Fibroblast of skin of right quadriceps (primary cell): ENCODE results near the gene ACAP1.
"Not testable (repeated sequence)": the region's sequence is repeated elsewhere in the genome, so short reads cannot be mapped to it uniquely, and the experiment has no call there.

Source experiments
- DNase-seq: peaks from one replicate; pipeline ENCODE4 v3.0.0-alpha.2; 2013

ACAP1 gene

DNA sequence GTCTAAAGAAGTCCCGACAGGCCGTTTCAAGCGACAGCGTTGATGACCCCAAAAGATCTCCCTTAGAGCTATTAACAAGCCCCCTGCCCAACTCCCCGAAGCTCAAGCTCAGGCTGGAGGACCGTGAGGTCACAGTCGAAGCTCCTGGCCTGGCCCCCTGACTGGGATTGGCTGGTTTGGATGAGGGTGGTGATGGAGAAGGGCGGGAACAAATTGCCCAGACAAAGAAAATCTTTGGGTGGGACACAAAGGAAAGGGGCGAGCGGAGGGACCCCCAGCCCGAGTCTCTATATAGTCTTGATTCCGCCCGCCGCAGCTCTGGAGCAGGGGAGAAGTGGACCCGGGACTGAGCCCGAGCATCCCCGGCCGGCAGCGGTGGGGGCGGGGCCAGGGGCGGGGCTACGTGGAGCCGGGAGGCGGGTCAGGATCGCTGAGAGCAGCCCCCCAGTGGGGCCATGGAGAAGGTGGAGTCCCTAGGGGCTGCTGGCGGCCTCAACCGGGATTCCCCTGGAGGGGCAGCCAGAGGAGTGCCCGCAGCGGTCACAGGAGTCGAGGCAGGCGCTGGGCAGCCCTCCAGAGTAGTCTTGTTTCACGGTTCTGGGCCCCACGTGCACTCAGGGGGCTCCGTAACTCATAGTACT, 6.2 kb upstream of the ACAP1 start:
- peak; percentile 80 for DNase-seq

- no peak for DNase-seq
These were observed 5.7 kb upstream of the ACAP1 start for GRCh38 chr17:7330638-7331015.

GRCh38 chr17:7332111-7332510, 4.2 kb upstream of the ACAP1 start:
- no peak for DNase-seq

- not testable (repeated sequence) for DNase-seq
These were observed 3.7 kb upstream of the ACAP1 start for GRCh38 chr17:7332600-7333069.

- no peak for DNase-seq
These were observed 1.3 kb upstream of the ACAP1 start for GRCh38 chr17:7334938-7335538.

DNA sequence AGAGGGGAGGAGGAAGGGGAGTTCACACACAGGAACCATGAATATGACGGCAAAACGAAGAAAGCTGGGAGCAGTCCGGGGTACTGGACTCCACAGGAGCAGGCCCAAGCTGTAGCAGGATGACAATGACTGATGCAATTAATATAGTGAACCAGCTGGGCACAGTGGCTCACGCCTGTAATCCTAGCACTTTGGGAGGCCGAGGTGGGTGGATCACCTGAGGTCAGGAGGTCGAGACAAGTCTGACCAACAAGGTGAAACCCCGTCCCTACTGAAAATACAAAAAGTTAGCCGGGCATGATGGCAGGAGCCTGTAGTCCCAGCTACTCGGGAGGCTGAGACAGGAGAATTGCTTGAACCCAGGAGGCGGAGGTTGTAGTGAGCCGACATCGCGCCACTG, 564 bp upstream of the ACAP1 start:
- not testable (repeated sequence) for DNase-seq

GRCh38 chr17:7337600-7337999, 1.3 kb downstream of the ACAP1 start:
- not testable (repeated sequence) for DNase-seq

- DNase-seq: no peak
These were observed 3.9 kb downstream of the ACAP1 start for GRCh38 chr17:7340179-7340578.

DNA sequence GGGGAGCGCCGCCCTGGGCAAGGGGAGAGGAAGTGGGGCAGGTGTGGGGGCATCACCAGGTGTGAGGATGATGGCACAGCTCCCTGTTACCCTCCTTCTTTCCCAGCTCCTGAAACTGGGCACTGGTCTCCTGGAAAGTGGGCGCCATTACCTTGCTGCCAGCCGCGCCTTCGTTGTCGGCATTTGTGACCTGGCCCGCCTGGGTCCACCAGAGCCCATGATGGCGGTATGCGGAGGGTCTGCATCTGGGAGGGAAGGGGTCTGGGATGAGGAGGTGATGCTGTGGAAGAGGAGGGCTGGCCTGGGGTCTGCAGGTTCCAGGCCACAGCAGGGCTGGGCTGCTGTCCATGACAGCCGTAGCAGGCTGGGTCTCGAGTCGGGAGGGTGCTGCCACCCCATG, 5.5 kb downstream of the ACAP1 start:
- DNase-seq: no peak

- DNase-seq: no peak
These were observed 6.9 kb downstream of the ACAP1 start for GRCh38 chr17:7343250-7343649.

DNA sequence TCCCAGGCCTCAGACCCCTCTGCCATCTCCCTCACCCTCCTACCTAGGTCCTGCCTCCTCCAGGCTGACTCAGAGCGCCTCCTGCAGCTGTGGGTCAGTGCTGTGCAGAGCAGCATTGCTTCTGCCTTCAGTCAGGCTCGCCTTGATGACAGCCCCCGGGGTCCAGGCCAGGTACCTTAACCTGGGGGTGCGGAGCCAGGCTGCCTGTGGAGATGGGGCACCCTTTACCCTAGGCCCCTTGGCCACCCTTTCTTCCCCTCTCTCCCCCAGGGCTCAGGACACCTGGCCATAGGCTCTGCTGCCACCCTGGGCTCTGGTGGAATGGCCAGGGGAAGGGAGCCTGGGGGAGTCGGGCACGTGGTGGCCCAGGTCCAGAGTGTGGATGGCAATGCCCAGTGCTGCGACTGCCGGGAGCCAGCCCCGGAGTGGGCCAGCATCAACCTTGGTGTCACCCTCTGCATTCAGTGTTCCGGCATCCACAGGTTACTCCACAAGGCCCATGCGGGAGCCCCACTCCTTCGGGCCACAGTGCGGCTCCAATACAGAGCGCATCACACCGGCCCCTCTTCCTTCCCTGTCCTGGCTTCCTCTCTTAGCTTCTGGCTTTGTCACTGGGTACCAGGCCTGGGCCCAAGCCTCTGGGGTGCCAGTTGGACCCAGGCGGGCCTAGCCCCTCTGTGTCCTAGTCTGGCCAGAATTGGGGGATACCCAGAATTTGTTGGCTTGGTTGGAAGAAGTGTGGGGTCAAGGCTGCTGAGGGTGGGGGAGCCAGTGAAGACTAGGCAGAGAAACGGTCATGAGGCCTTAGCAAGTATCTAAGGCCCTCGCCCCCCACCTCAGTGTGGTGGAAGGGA, 10.7 kb downstream of the ACAP1 start:
- DNase-seq: no peak

DNA sequence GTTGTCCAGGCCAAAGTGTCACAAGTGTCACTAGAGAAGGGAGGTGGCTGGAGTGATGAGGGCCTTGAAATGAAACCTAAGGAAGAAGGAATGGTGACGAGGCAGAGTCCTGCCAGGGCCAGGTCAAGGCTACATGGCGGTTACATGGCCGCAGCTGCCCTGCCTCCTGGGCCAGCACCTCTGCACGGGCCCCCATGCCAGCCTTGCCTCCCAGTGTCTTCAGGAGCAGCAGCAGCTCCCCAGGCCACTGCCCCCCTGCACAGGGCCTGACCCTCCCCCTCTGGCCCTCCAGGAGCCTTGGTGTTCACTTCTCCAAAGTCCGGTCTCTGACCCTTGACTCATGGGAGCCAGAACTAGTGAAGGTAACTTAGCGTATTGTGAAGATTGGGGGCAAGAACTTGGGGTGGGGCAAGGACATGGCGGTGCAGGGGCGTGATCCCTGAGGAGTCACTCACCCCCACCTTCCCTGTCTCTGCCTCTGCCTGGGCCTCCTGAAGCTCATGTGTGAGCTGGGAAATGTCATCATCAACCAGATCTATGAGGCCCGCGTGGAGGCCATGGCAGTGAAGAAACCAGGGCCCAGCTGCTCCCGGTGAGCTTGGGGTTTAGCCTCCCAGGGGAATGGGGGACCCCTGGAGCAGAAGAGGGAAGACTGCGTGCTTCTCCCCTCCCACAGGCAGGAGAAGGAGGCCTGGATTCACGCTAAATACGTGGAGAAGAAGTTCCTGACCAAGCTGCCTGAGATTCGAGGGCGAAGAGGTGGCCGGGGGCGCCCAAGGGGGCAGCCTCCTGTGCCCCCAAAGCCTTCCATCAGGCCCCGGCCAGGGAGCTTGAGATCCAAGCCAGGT, 11.5 kb downstream of the ACAP1 start:
- no peak for DNase-seq

DNA sequence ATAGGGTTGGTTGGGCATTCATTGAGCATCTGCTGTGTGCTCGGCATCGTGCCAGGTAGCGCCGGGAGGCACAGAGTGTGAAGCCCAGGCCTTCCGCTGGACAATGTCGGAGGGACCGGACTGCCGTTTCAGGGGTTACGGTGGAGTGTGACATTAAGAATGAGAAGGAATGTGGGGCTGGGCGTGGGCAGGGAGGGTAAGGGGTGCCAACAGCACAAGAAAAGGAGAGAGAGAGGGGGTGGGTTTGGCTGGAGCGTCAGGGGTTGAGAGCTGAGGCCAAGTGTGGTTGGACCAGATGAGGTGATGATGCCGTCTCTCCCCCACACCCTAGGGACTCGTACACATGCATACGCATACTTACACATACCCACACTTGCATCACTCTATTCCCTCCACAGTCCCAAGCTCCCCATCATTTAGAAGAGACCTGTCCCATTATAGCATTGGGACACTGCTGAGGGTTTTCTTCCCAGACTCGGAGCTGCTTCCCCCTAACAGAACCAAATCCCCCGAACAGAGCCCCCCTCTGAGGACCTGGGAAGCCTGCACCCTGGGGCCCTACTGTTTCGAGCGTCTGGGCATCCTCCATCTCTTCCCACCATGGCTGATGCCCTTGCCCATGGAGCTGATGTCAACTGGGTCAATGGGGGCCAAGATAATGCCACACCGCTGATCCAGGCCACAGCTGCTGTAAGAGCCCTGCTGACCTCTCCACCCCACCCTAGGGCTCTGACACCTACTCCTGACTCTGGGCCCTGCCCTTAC, 12.3 kb downstream of the ACAP1 start:
- peak; percentile 63 for DNase-seq

GRCh38 chr17:7351665-7352502, 15.6 kb downstream of the ACAP1 start, which contains the start of gene KCTD11:
Gene KCTD11, plus strand, starts transcription at chr17:7352162.
- peak; percentile 94 for DNase-seq

DNA sequence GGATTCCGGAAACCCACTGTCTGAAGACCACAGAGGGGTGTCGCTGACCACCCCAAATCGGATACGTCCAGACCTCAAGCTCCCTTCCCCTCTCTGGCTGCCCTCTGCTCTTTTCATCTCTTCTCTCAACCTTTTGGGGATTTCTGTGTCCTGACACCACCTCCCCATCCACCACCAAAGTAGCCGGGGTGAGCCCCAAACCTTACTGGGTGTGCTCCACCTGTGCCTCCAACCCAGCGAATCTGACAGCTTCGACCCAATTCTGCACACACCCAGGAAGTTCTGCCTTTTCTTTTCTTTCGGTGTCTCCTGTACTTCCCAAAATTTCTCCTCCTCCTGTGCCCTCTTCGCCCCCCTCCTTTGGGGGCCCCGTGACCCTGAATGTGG, 16.2 kb downstream of the ACAP1 start:
- no peak for DNase-seq

GRCh38 chr17:7352910-7353635, 16.7 kb downstream of the ACAP1 start:
- no peak for DNase-seq

DNA sequence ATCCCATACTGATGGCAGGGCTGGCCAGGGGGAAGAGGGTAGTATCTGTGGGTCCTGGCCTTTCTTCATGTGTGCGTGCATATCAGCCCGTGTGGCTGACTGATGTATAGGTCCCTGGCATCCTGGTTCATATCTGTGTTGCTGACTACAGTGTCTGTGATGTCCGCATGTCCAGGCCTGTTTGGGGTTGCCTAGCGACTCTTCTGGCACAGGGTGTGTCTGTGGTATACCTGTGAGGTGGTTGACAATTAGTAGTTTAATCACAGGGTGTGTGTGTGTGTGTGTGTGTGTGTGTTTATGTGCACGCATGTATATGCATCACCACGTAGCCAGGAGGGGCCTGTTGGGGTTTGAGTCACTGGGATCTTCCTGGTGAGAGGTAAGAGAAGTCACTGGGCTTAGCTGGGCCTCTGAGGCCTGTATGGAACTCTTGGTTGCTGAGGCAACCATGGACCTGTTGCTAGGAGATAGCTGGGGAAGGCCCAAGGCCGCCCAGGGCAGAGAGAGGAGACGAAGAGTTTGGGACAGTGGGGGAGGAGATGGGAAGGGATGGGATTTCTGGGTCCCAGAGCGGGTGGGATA, 18.0 kb downstream of the ACAP1 start:
- peak; percentile 64 for DNase-seq

DNA sequence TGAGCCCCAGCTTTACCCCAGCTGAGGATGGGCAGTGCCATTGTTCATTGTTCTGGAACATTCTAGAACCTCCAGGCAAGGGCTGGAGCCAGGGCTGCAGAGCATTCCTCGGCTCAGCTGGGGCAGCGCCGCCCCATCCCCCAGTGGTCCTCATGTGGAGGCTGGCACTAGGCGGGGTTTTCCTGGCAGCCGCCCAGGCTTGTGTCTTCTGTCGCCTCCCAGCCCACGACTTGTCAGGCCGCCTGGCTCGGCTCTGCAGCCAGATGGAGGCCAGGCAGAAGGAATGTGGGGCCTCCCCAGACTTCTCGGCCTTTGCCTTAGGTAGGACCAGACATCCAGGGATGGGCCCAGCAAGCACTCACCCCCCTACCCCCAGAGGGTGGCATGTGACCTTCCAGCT, 18.7 kb downstream of the ACAP1 start, which contains the start of gene TMEM95:
TSS of gene TMEM95 (plus strand) at position 104 of the 400 bp plus-strand sequence. CDS start at position 153, 49 bp downstream.
- DNase-seq: peak; percentile 29

- no peak for DNase-seq
These were observed 19.2 kb downstream of the ACAP1 start for GRCh38 chr17:7355573-7355972.

DNA sequence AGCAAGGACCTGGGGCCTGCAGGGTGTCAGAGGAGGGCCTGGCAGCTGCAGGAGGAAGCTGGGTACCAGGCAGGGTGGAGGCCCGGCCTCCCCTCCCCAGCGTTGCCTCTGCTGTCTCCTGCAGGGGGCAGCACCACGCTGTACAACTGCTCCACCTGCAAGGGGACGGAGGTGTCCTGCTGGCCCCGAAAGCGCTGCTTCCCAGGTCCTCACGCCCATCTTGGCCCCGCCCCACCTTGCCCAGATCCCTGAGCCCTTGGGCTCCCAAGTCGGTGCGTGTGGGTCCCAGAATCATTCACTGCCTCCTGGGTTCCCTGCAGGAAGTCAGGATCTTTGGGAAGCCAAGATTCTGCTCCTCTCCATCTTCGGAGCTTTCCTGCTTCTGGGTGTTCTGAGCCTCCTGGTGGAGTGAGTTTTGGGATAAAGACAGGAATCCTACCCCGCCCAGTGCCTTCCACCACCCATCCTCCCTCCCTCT, 19.8 kb downstream of the ACAP1 start:
- DNase-seq: peak; percentile 56
